Sigmoid colon (tissue), 7 donors: ENCODE data around the gene LMBR1L. TPM values are rescaled to one million over a fixed set of nuclear protein-coding genes. Genes with fewer than 3 reads are reported as not detected.

Experiments used
- DNase-seq: peaks from one replicate; pipeline ENCODE4 v3.0.0-alpha.2; 2019
- H3K27ac ChIP-seq, 4 donors: fragments of 200-600 bp; sonication (generic); one replicate each; pipeline ENCODE4 v1.5.1; 2016 to 2019; ENCODE audit warnings: mild to moderate bottlenecking in 1 of 4
- H3K27me3 ChIP-seq, 3 donors: fragments of 200-600 bp; sonication (generic); one replicate each; pipeline ENCODE4 v1.5.1; 2019; ENCODE audit warnings: mild to moderate bottlenecking in 1 of 3
- H3K36me3 ChIP-seq, 4 donors: fragments of 200-600 bp; sonication (generic); one replicate each; pipeline ENCODE4 v1.5.1; 2016 to 2019
- H3K4me1 ChIP-seq, 4 donors: fragments of 200-600 bp; sonication (generic); one replicate each; pipeline ENCODE4 v1.5.1; 2017 to 2019
- H3K4me3 ChIP-seq, 4 donors: fragments of 200-600 bp; sonication (generic); one replicate each; pipeline ENCODE4 v1.5.1; 2017 to 2019; ENCODE audit warnings: mild to moderate bottlenecking in 2 of 4, moderate library complexity in 1 of 4
- H3K9me3 ChIP-seq, 4 donors: fragments of 200-600 bp in 3 of 4; sonication (generic) in 3 of 4; one replicate each; pipeline versions ENCODE4 v1.5.1 to v1.6.1; 2013 to 2019
- CTCF ChIP-seq, 4 experiments: fragments of 450-650 bp in 3 of 4; fragments of 200-600 bp in 1 of 4; IDR thresholded peaks; one replicate each; pipeline ENCODE4 v1.5.1; 2016 to 2019; ENCODE audit warnings: antibody characterized with exemption in 4 of 4, mild to moderate bottlenecking in 3 of 4, moderate library complexity in 2 of 4
- EP300 ChIP-seq, 4 donors: sonication (generic); formaldehyde crosslinking; IDR thresholded peaks; one replicate each; pipeline ENCODE4 v1.6.1; 2017; ENCODE audit warnings: antibody characterized with exemption in 4 of 4
- POLR2A ChIP-seq, 2 donors: fragments of 450-650 bp; IDR thresholded peaks; one replicate each; pipeline ENCODE4 v1.6.1; 2016; ENCODE audit warnings: antibody characterized with exemption in 2 of 2, mild to moderate bottlenecking in 2 of 2, moderate library complexity in 2 of 2
- POLR2AphosphoS5 ChIP-seq, 4 donors: sonication (generic); formaldehyde crosslinking; IDR thresholded peaks; one replicate each; pipeline ENCODE4 v1.6.1; 2017; ENCODE audit warnings: antibody characterized with exemption in 4 of 4
- WGBS, 2 donors: extraction: QIAGEN DNeasy Blood & Tissue Kit; methylation state at CpG; one replicate each; pipeline ENCODE4 v1.1.7; 2013; 5-methylcytosine and 5-hydroxymethylcytosine counted together
- intact Hi-C: fragments of 100-400 bp; cut with DNase I; formaldehyde crosslinking; loops from one replicate; pipeline ENCODE4 v1.15.1; 2023
- polyA plus RNA-seq, 3 donors: library from polyadenylated mRNA; stranded (reverse); fragments of 200-250 nt; gene quantifications; one replicate each; pipeline ENCODE4 v1.2.3, GENCODE V29; 2013
- total RNA-seq, 4 donors: library from RNA; depleted of rRNA; stranded (reverse); fragments of >200 nt; gene quantifications; one replicate each; pipeline ENCODE4 v1.1.0, GENCODE V29; 2016
- donor health status: healthy with polysubstance abuse.
- donor health status: Bipolar disorder and iron deficiency.
- donor health status: healthy.

The LMBR1L gene
- total and polyA plus RNA-seq, 7 donors: 7.8 to 82.3 (median 39.0) TPM

- peak; percentile 96 for DNase-seq
- Histone ChIP-seq H3K4me3 (peak within 1 kb of the TSS; percentile 87 to 100 (median 98)), H3K4me1 (peaks cover 0 to 51% (median 42%) of the 10 kb centered on the region in 4 donors), H3K27ac (peak within 1 kb of the TSS; percentile 94 to 99 (median 96)), H3K9me3 (no peaks in the 10 kb centered on the region), H3K36me3 (no peaks in the 10 kb centered on the region), H3K27me3 (no peaks in the 10 kb centered on the region)
- TF ChIP-seq POLR2A (IDR thresholded peaks at IDR 0.05) (peak; percentile 45 to 58), EP300 (IDR thresholded peaks at IDR 0.05) (peak in 1 of 4 donors; percentile 36), POLR2AphosphoS5 (IDR thresholded peaks at IDR 0.05) (peak; percentile 79 to 89 (median 84)), CTCF (IDR thresholded peaks at IDR 0.05) (peak; percentile 46 to 86 (median 67))
- intact Hi-C loops: loop anchor here (1.0 to 5.0 kb wide), 2 partner anchors 127 to 176 kb away; partner anchors contain the start of gene TUBA1A
- WGBS, 2 donors: 0 to 1% methylated on average over 74 of the region's 74 CpGs
Measured at GRCh38 chr12:49060237-49061156, 50.1 kb downstream of the LMBR1L start, which contains the start of gene KMT2D. KMT2D (minus strand) TSS chr12:49060794; CDS start chr12:49055324, 5,470 bp downstream.

- WGBS, 2 donors: 0 to 1% methylated on average over 70 of the region's 70 CpGs
- H3K4me1 ChIP-seq: peaks cover 0 to 60% (median 50%) of the 10 kb centered on the region in 4 donors
Measured at GRCh38 chr12:49059299-49060171, 51.1 kb downstream of the LMBR1L start.

GRCh38 chr12:49059045-49059298 is 51.7 kb downstream of the LMBR1L start:
- H3K4me3 ChIP-seq: peak overlapping the region; percentile 87 to 100 (median 98)
- H3K4me1 ChIP-seq: peaks cover 0 to 63% (median 50%) of the 10 kb centered on the region in 4 donors
- TF ChIP-seq POLR2A (IDR thresholded peaks at IDR 0.05) (no peak), EP300 (IDR thresholded peaks at IDR 0.05) (no peak), CTCF (IDR thresholded peaks at IDR 0.05) (no peak), POLR2AphosphoS5 (IDR thresholded peaks at IDR 0.05) (no peak)
- WGBS, 2 donors: 0% methylated on average over 1 of the region's 1 CpG
- H3K36me3 ChIP-seq: peaks cover 0 to 13% (median 9%) of the 10 kb centered on the region in 4 donors
- H3K27ac ChIP-seq: peak overlapping the region; percentile 94 to 99 (median 96)
- DNase-seq: no peak
- intact Hi-C loops: no loop called here
- H3K9me3 ChIP-seq: no peaks in the 10 kb centered on the region
- H3K27me3 ChIP-seq: no peaks in the 10 kb centered on the region

More at GRCh38 chr12:49059299-49060171, 51.1 kb downstream of the LMBR1L start:
- H3K27me3 ChIP-seq: no peaks in the 10 kb centered on the region
- intact Hi-C loops: loop anchor here (5.0 kb wide), 1 partner anchor 128 kb away; the partner anchor contains the start of gene TUBA1A
- H3K36me3 ChIP-seq: peaks cover 0 to 7% (median 4%) of the 10 kb centered on the region in 4 donors
- H3K4me3 ChIP-seq: peak overlapping the region; percentile 87 to 100 (median 98)
- no peak for DNase-seq
- H3K9me3 ChIP-seq: no peaks in the 10 kb centered on the region
- TF ChIP-seq CTCF (IDR thresholded peaks at IDR 0.05) (no peak), POLR2A (IDR thresholded peaks at IDR 0.05) (no peak), EP300 (IDR thresholded peaks at IDR 0.05) (no peak), POLR2AphosphoS5 (IDR thresholded peaks at IDR 0.05) (no peak)
- peak overlapping the region; percentile 94 to 99 (median 96) for H3K27ac ChIP-seq

- H3K4me1 ChIP-seq: peaks cover 0 to 63% (median 50%) of the 10 kb centered on the region in 4 donors
- DNase-seq: no peak
- 4 to 10% methylated on average over 5 of the region's 5 CpGs for WGBS, 2 donors
- no peaks in the 10 kb centered on the region for H3K27me3 ChIP-seq
- H3K27ac ChIP-seq: peak overlapping the region; percentile 6 to 99 (median 94)
- no peaks in the 10 kb centered on the region for H3K9me3 ChIP-seq
- peaks cover 4 to 17% (median 14%) of the 10 kb centered on the region in 4 donors for H3K36me3 ChIP-seq
- intact Hi-C loops: no loop called here
- TF ChIP-seq POLR2AphosphoS5 (IDR thresholded peaks at IDR 0.05) (no peak), POLR2A (IDR thresholded peaks at IDR 0.05) (no peak), CTCF (IDR thresholded peaks at IDR 0.05) (no peak), EP300 (IDR thresholded peaks at IDR 0.05) (no peak)
- peak overlapping the region; percentile 87 to 100 (median 98) for H3K4me3 ChIP-seq
Measured at GRCh38 chr12:49058366-49059044, 52.1 kb downstream of the LMBR1L start.
